Astrocyte (in vitro differentiated cells and primary cell): ENCODE measurements around the gene PDE8A. TPM values are rescaled to one million over a fixed set of nuclear protein-coding genes. Genes with fewer than 3 reads are reported as not detected.

ENCODE experiments used
- DNase-seq: peaks from one replicate; pipeline ENCODE4 v3.0.0-alpha.2; 2010; ENCODE audit warnings: low read depth
- FAIRE-seq: peaks from 2 replicates; lab custom pipeline; 2011; peaks lifted over from hg19 to GRCh38; lab: Jason Lieb, UNC
- H2AFZ ChIP-seq: 2 replicates; pipeline ENCODE4 v1.6.0; 2012; ENCODE audit warnings: low read depth, low read length, inconsistent platforms
- H3K27ac ChIP-seq: 2 replicates; pipeline ENCODE4 v1.5.1; 2011; ENCODE audit warnings: low read depth, low read length, inconsistent platforms
- H3K27me3 ChIP-seq: 2 replicates; pipeline ENCODE4 v1.6.0; 2011; ENCODE audit warnings: low read length, inconsistent platforms; ENCODE audit not compliant: insufficient read depth
- H3K36me3 ChIP-seq: 2 replicates; pipeline ENCODE4 v1.5.1; 2011; ENCODE audit warnings: low read length, inconsistent platforms; ENCODE audit not compliant: insufficient read depth
- H3K4me1 ChIP-seq: 2 replicates; pipeline ENCODE4 v1.5.1; 2011; ENCODE audit warnings: low read length, inconsistent platforms; ENCODE audit not compliant: insufficient read depth
- H3K4me2 ChIP-seq: 2 replicates; pipeline ENCODE4 v1.6.0; 2012; ENCODE audit warnings: low read length, inconsistent platforms
- H3K4me3 ChIP-seq: 2 replicates; pipeline ENCODE4 v1.5.1; 2011; ENCODE audit warnings: low read depth, mild to moderate bottlenecking, low read length, inconsistent platforms; ENCODE audit not compliant: insufficient read depth
- H3K79me2 ChIP-seq: 2 replicates; pipeline ENCODE4 v1.6.0; 2012; ENCODE audit warnings: mild to moderate bottlenecking, low read length, inconsistent platforms; ENCODE audit not compliant: insufficient read depth
- H3K9ac ChIP-seq: 2 replicates; pipeline ENCODE4 v1.6.0; 2012; ENCODE audit warnings: mild to moderate bottlenecking, low read length, inconsistent platforms
- H3K9me3 ChIP-seq: 2 replicates; pipeline ENCODE4 v1.5.1; 2012; ENCODE audit warnings: low read depth, mild to moderate bottlenecking, low read length, inconsistent platforms; ENCODE audit not compliant: insufficient read depth
- H4K20me1 ChIP-seq: 2 replicates; pipeline ENCODE4 v1.6.0; 2012; ENCODE audit warnings: low read length, inconsistent platforms; ENCODE audit not compliant: insufficient read depth
- H3K27ac Mint-ChIP-seq: one replicate; pipeline ENCODE4 v1.8.0; 2021; ENCODE audit warnings: mild to moderate bottlenecking, mixed read lengths; ENCODE audit not compliant: unreplicated experiment
- H3K27me3 Mint-ChIP-seq: one replicate; pipeline ENCODE4 v1.8.0; 2021; ENCODE audit warnings: low read depth, mixed read lengths; ENCODE audit not compliant: unreplicated experiment
- H3K36me3 Mint-ChIP-seq: one replicate; pipeline ENCODE4 v1.8.0; 2021; ENCODE audit warnings: low read depth, mixed read lengths; ENCODE audit not compliant: unreplicated experiment
- H3K4me1 Mint-ChIP-seq: one replicate; pipeline ENCODE4 v1.8.0; 2021; ENCODE audit warnings: low read depth, mixed read lengths; ENCODE audit not compliant: unreplicated experiment
- H3K4me3 Mint-ChIP-seq: one replicate; pipeline ENCODE4 v1.8.0; 2021; ENCODE audit warnings: mild to moderate bottlenecking, moderate library complexity, mixed read lengths; ENCODE audit not compliant: unreplicated experiment
- H3K9me3 Mint-ChIP-seq: one replicate; pipeline ENCODE4 v1.8.0; 2021; ENCODE audit warnings: mild to moderate bottlenecking, mixed read lengths; ENCODE audit not compliant: unreplicated experiment
- EZH2 ChIP-seq: IDR thresholded peaks from 2 replicates; pipeline ENCODE4 v1.6.1; 2012; ENCODE audit warnings: mild to moderate bottlenecking, low read length, inconsistent platforms; ENCODE audit not compliant: insufficient read depth
- total RNA-seq: library from RNA; stranded (reverse); gene quantifications from 2 replicates; pipeline ENCODE4 v1.2.1, GENCODE V29; 2021
- TF ChIP-seq, protein P1 (sequence below): IDR thresholded peaks from 2 replicates; pipeline ENCODE4 v1.5.1; 2011; ENCODE audit warnings: low read depth, mild to moderate bottlenecking, inconsistent platforms, low read length, moderate library complexity; ENCODE audit not compliant: insufficient read depth

The PDE8A gene
- total RNA-seq, 1 donor from 2014 or later: 18.0 TPM

DNA sequence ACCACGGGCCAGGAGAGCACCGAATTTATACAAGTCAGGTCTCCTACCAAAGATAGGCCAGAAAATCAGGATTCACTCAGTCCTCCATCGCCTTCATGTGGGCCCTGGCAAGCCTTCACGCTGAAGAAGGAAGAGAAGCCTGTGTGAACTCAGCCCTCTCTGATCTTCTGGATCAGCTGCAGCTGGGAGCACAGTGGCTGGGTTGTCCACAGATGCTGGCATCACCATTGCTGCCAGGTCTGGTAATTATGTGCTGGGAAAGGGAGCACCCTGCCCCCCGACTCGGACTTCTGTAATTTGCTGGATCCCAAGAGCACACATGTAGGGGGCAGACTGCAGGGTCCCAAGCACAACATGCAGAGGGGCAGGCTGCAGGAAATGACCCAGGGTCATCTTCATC, 12.4 kb upstream of the PDE8A start:
- H3K4me3 ChIP-seq: no peak overlapping the region
- no peak for DNase-seq
- Mint-ChIP-seq H3K4me1 (peaks cover 2% of the 10 kb centered on the region), H3K4me3 (no peak overlapping the region), H3K9me3 (peaks cover 13% of the 10 kb centered on the region), H3K36me3 (peaks cover 2% of the 10 kb centered on the region), H3K27me3 (peaks cover 38% of the 10 kb centered on the region), H3K27ac (no peak overlapping the region)
- H3K9me3 ChIP-seq: peaks cover 5% of the 10 kb centered on the region
- H3K27ac ChIP-seq: no peak overlapping the region
- TF ChIP-seq, protein P1, sequence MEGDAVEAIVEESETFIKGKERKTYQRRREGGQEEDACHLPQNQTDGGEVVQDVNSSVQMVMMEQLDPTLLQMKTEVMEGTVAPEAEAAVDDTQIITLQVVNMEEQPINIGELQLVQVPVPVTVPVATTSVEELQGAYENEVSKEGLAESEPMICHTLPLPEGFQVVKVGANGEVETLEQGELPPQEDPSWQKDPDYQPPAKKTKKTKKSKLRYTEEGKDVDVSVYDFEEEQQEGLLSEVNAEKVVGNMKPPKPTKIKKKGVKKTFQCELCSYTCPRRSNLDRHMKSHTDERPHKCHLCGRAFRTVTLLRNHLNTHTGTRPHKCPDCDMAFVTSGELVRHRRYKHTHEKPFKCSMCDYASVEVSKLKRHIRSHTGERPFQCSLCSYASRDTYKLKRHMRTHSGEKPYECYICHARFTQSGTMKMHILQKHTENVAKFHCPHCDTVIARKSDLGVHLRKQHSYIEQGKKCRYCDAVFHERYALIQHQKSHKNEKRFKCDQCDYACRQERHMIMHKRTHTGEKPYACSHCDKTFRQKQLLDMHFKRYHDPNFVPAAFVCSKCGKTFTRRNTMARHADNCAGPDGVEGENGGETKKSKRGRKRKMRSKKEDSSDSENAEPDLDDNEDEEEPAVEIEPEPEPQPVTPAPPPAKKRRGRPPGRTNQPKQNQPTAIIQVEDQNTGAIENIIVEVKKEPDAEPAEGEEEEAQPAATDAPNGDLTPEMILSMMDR: no peak
- TF ChIP-seq EZH2: no peak
- no peak overlapping the region for H2AFZ ChIP-seq
- FAIRE-seq: no peak
- H3K27me3 ChIP-seq: no peaks in the 10 kb centered on the region
- H3K36me3 ChIP-seq: no peaks in the 10 kb centered on the region
- H3K4me2 ChIP-seq: no peak overlapping the region
- H3K9ac ChIP-seq: no peak overlapping the region
- no peaks in the 10 kb centered on the region for H3K79me2 ChIP-seq
- peaks cover 11% of the 10 kb centered on the region for H3K4me1 ChIP-seq
- no peaks in the 10 kb centered on the region for H4K20me1 ChIP-seq

DNA sequence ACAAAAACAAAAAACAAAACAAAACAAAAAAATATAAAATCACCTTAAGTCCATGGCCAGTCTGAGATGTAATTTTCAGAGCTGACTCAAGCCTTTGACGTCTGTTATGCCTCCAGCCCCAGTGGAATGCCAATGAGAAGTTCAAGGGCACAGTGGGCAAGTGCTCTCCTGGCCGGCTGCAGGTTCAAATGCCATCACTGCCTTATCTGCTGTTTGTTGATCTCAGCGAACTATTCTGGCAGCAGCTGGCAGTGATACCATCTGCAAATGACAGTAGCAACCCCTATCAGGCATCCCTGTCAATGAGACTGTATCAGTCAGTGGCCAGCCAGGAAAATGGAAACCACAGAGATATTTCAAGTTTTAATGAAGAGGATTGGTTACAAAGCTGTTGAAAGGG, 10.8 kb upstream of the PDE8A start:
- no peak for TF ChIP-seq EZH2
- TF ChIP-seq, protein P1: no peak
- Mint-ChIP-seq H3K4me3 (no peak overlapping the region), H3K4me1 (peaks cover 2% of the 10 kb centered on the region), H3K36me3 (peaks cover 2% of the 10 kb centered on the region), H3K9me3 (peaks cover 9% of the 10 kb centered on the region), H3K27ac (no peak overlapping the region), H3K27me3 (peaks cover 49% of the 10 kb centered on the region)
- Histone ChIP-seq H3K9ac (no peak overlapping the region), H3K27ac (no peak overlapping the region), H3K27me3 (no peaks in the 10 kb centered on the region), H4K20me1 (no peaks in the 10 kb centered on the region), H3K79me2 (no peaks in the 10 kb centered on the region), H3K36me3 (no peaks in the 10 kb centered on the region), H3K4me3 (no peak overlapping the region), H3K4me1 (peaks cover 14% of the 10 kb centered on the region), H3K9me3 (no peaks in the 10 kb centered on the region), H3K4me2 (no peak overlapping the region), H2AFZ (no peak overlapping the region)
- FAIRE-seq (no peak), DNase-seq (no peak)

DNA sequence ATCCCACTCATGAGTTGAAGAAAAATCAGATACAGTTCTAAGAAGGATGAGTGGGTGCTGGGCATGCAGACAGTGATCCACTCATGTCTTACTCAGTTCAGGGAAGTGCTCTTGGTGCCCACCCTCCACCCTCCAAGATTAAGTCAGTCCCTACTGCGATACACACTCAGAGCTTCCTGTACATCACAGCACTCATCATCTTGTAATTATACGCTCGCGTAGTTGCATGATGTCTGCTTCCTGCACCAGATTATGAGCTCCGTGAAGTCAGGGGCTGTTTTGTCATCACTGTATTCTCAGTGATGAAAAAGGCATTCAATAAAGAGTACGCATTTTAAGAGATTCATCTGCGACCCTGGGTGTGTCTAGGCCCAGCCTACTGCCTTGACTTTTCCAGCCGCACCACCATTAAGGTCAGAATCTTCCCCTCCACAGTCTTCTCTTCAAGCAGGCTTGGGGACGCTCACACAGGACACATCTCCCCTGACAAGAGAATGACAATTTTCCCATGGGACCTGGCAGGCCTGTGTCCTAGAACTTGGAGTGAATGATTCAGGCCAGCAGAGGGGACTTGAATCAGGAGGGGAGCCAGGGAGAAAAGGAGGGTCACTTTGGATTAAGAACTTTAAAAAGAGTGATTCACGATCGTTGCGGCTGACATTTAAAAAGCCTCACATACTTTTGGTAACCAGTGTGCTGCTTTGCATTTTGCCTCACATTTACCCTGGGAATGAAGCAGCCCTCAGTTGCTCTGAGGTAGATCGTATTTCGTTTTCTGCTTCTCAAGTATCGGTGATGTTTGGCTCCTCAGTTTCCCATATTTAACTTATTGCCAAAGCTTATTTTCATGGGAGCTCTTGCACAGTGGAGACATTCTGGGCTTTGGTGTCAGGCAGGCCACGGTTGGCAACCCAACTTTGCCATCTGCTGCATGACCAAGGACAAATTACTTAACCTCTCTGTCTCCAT, 7.9 kb upstream of the PDE8A start:
- Histone ChIP-seq H3K4me1 (peaks cover 14% of the 10 kb centered on the region), H3K4me3 (no peak overlapping the region), H3K36me3 (no peaks in the 10 kb centered on the region), H3K27ac (peak overlapping the region; percentile 55), H3K27me3 (no peaks in the 10 kb centered on the region), H3K9ac (peak overlapping the region; percentile 56), H2AFZ (peak overlapping the region; percentile 74), H3K79me2 (no peaks in the 10 kb centered on the region), H3K9me3 (no peaks in the 10 kb centered on the region), H4K20me1 (no peaks in the 10 kb centered on the region), H3K4me2 (peak overlapping the region; percentile 75)
- peaks cover 3% of the 10 kb centered on the region for H3K9me3 Mint-ChIP-seq
- no peaks in the 10 kb centered on the region for H3K4me1 Mint-ChIP-seq
- no peak overlapping the region for H3K4me3 Mint-ChIP-seq
- no peak overlapping the region for H3K27ac Mint-ChIP-seq
- H3K36me3 Mint-ChIP-seq: no peaks in the 10 kb centered on the region
- H3K27me3 Mint-ChIP-seq: peaks cover 55% of the 10 kb centered on the region
- DNase-seq: peak; percentile 84
- no peak for FAIRE-seq
- TF ChIP-seq, protein P1: no peak
- TF ChIP-seq EZH2: no peak
